Measurements from ENCODE around the gene SEMA3B. TPM values are rescaled to one million over a fixed set of nuclear protein-coding genes. Genes with fewer than 3 reads are reported as not detected.

SEMA3B gene
- total RNA-seq, 2 donors from 2014 or later: 8.7 to 32.0 TPM

DNA sequence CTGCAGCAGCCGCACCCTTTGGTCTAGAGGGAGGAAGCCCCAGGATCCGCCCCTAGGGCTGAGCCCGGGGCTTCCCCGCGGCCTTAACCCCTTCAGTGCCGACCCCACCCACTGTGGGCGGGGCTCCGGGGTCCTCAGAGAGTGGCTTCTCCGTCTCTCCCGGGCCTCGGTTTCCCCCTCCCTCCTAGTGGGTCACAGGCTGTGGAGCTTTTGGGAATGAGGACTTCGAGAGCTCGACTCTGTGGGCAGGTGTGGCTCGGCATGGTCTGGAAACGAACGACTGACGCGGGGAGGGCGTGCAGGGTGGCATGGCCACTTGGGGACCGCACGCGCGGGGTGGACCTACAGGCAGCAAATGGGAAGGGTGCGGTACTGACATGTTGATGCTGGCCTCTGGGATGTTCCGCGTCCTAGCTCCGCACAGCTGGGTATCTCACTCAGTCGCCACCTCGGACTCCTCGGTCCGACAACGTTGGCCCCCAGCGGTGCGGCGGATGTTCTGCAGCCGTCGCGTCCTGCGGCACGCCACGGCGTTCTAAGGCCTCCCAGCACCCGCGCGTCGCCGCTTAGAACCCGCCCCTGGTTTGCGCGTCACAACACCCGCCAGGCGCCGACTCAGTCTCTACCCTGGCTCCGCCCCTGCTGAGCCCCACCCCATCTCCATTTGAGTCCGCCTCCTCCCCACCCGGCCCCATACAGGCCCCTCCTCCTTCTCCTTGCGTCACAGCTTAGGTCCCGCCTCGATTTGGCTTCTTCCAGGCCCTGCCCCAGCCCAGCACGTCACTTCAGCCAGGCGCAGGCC, 30.1 kb downstream of the SEMA3B start, which contains the start of the genes HYAL3 and NAA80:
TSS of gene HYAL3 (minus strand) at position 570 of the 802 bp plus-strand sequence. CDS start 3,803 bp downstream, outside the sequence.
TSS of gene NAA80 (minus strand) at position 570 of the 802 bp plus-strand sequence. CDS start 1,942 bp downstream, outside the sequence.
- H3K9me3 ChIP-seq: no peaks in the 10 kb centered on the region
- H3K4me3 ChIP-seq: peak within 1 kb of the TSS; percentile 54 to 56
- TF ChIP-seq, protein P1, sequence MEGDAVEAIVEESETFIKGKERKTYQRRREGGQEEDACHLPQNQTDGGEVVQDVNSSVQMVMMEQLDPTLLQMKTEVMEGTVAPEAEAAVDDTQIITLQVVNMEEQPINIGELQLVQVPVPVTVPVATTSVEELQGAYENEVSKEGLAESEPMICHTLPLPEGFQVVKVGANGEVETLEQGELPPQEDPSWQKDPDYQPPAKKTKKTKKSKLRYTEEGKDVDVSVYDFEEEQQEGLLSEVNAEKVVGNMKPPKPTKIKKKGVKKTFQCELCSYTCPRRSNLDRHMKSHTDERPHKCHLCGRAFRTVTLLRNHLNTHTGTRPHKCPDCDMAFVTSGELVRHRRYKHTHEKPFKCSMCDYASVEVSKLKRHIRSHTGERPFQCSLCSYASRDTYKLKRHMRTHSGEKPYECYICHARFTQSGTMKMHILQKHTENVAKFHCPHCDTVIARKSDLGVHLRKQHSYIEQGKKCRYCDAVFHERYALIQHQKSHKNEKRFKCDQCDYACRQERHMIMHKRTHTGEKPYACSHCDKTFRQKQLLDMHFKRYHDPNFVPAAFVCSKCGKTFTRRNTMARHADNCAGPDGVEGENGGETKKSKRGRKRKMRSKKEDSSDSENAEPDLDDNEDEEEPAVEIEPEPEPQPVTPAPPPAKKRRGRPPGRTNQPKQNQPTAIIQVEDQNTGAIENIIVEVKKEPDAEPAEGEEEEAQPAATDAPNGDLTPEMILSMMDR (IDR thresholded peaks at IDR 0.05): peak in 3 of 4 experiments; percentile 19 to 68 (median 61)
- TF ChIP-seq POLR2AphosphoS5 (IDR thresholded peaks at IDR 0.05) (peak; percentile 94), POLR2A (IDR thresholded peaks at IDR 0.05) (peak; percentile 99)
- under 1% methylated on average over 53 of the region's 61 CpGs for WGBS
- no peaks in the 10 kb centered on the region for H3K27me3 ChIP-seq (replicated peaks; ENCODE audit: insufficient read depth)
- intact Hi-C loops (cut with DNase I): no loop called here
- H3K4me1 ChIP-seq (replicated peaks): peaks cover 11% of the 10 kb centered on the region
- no peaks in the 10 kb centered on the region for H3K36me3 ChIP-seq
- H3K27ac ChIP-seq: peak within 1 kb of the TSS; percentile 84 to 89
- DNase-seq (ENCODE audit: low spot score): peak; percentile 100

DNA sequence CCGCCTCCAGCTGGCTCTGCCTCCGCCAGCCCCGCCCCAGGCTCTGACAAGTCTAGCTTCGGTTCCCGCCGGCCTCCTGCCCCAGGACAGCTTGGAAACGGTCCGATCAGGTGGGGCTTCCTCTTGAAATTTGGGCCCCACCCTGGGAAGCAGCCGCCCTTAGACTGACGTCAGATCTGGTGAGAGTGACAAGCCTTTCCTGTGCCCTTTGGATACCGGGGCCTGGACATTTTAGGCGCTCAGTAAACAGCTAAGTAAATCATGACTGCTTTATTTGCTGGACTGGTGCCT, 30.6 kb downstream of the SEMA3B start:
- peak overlapping the region; percentile 84 to 89 for H3K27ac ChIP-seq
- no peaks in the 10 kb centered on the region for H3K9me3 ChIP-seq
- H3K27me3 ChIP-seq (replicated peaks; ENCODE audit: insufficient read depth): no peaks in the 10 kb centered on the region
- TF ChIP-seq POLR2AphosphoS5 (IDR thresholded peaks at IDR 0.05) (peak; percentile 83), POLR2A (IDR thresholded peaks at IDR 0.05) (peak; percentile 30)
- TF ChIP-seq, protein P1 (IDR thresholded peaks at IDR 0.05): no peak
- DNase-seq (ENCODE audit: low spot score): no peak
- intact Hi-C loops (cut with DNase I): no loop called here
- 3% methylated on average over 12 of the region's 12 CpGs for WGBS
- peak overlapping the region; percentile 54 to 56 for H3K4me3 ChIP-seq
- no peaks in the 10 kb centered on the region for H3K36me3 ChIP-seq
- H3K4me1 ChIP-seq (replicated peaks): peaks cover 11% of the 10 kb centered on the region

DNA sequence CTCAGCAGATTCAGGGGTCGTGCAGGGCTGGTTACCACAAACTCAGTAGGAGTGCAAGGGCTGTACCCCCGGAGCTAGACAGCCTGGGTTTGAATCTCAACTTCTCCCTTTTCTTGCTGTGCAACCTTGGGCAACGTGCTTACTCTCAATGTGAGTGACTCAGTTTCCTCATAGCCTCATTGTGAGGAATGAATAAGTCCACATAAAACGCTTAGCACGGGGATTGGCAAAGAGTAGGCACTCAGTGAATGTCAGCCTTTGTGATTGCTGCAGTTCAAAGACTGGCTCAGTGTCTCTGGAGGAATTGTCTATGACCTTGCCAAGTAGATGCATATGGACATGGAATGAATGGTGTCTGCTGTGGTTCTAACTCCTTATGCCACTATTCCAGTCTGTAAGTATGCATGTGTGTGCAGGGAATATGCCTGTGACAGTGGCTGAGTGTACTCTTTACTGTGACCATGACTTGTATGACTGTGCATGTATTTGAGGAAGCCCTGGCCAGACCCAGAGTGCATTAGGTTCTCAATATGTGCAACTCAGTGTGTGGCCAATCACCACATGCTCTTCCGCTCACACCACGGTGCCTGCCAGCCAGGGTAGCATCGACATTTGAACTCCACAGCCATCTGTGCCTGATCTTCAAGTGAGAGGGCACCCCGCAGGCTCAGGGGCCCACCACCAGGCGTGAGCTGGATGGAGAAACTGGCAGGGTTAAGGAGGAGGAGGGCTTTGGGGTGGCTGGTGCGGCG, 31.2 kb downstream of the SEMA3B start:
- Histone ChIP-seq H3K4me3 (peak overlapping the region; percentile 54 to 56), H3K4me1 (replicated peaks) (peaks cover 11% of the 10 kb centered on the region), H3K27me3 (replicated peaks; ENCODE audit: insufficient read depth) (no peaks in the 10 kb centered on the region), H3K9me3 (no peaks in the 10 kb centered on the region), H3K27ac (peak overlapping the region; percentile 84 to 89), H3K36me3 (no peaks in the 10 kb centered on the region)
- intact Hi-C loops (cut with DNase I): no loop called here
- 53% methylated on average over 12 of the region's 12 CpGs for WGBS
- TF ChIP-seq POLR2AphosphoS5 (IDR thresholded peaks at IDR 0.05) (no peak), POLR2A (IDR thresholded peaks at IDR 0.05) (no peak)
- TF ChIP-seq, protein P1 (IDR thresholded peaks at IDR 0.05): no peak
- DNase-seq (ENCODE audit: low spot score): no peak

DNA sequence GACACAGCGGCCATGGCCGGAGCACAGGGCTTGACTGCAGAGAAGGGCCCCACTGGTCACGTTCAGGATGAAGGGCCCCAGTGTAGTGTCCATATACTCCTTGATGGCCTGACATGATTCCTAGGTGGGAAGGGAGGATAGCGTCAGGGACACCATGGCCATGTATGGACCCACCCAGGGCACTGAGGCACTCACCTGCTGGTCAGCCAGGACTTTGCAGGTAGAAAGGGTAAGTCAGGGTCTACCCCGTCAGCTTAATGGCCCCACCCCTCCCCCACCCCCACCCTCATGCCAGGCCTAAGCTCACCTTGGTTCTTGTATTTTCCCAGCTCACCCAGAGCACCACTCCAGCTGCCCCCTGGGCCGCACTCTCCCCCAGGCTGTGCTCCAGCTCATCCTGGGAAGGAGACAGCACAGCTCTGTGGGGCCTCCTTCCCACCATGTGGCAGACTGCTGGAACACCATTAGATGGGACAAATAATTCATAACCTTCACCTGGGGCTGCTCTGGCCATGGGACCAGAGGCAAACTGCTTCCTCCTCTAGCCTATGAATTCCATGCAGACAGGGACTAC, 31.8 kb downstream of the SEMA3B start:
- Histone ChIP-seq H3K27ac (peak overlapping the region; percentile 84 to 89), H3K27me3 (replicated peaks; ENCODE audit: insufficient read depth) (no peaks in the 10 kb centered on the region), H3K4me3 (no peak overlapping the region), H3K36me3 (no peaks in the 10 kb centered on the region), H3K4me1 (replicated peaks) (peaks cover 11% of the 10 kb centered on the region), H3K9me3 (no peaks in the 10 kb centered on the region)
- 92% methylated on average over 6 of the region's 6 CpGs for WGBS
- no peak for DNase-seq (ENCODE audit: low spot score)
- intact Hi-C loops (cut with DNase I): no loop called here
- TF ChIP-seq, protein P1 (IDR thresholded peaks at IDR 0.05): no peak

All from prostate gland (tissue), 2 donors.